Measurements from ENCODE around the gene SLC38A10.

GRCh38 chr17:81246679-81247338 is 48.3 kb downstream of the SLC38A10 start:
- no peak for TF ChIP-seq SUZ12 (IDR thresholded peaks at IDR 0.05; ENCODE audit: unreplicated experiment)
- TF ChIP-seq EZH2 (IDR thresholded peaks at IDR 0.05; ENCODE audit: borderline replicate concordance, control insufficient read depth, low read depth, low read length) = no peak
- TF ChIP-seq SRF (IDR thresholded peaks at IDR 0.05; ENCODE audit: low read depth in 2 of 2, low read length in 2 of 2) = no peak
- TF ChIP-seq CREB1 (IDR thresholded peaks at IDR 0.05; ENCODE audit: low read depth) = no peak
- TF ChIP-seq TAF1 (IDR thresholded peaks at IDR 0.05; ENCODE audit: borderline replicate concordance, low read depth, low read length) = no peak
- no peak for TF ChIP-seq SIX5 (IDR thresholded peaks at IDR 0.05; ENCODE audit: low read depth, low read length, severe bottlenecking)
- no peak for TF ChIP-seq RFX5 (IDR thresholded peaks at IDR 0.05; ENCODE audit: low read depth, low read length)
- TF ChIP-seq YY1 (IDR thresholded peaks at IDR 0.05; ENCODE audit: low read depth, low read length) = no peak
- TF ChIP-seq EP300 (IDR thresholded peaks at IDR 0.05; ENCODE audit: borderline replicate concordance in 1 of 2, control insufficient read depth in 1 of 2, low read depth in 2 of 2, low read length in 2 of 2) = no peak
- no peak for TF ChIP-seq MEF2A (IDR thresholded peaks at IDR 0.05; ENCODE audit: insufficient read depth, low read depth, low read length)
- no peak for TF ChIP-seq NFXL1 (IDR thresholded peaks at IDR 0.05; ENCODE audit: borderline replicate concordance)
